ENCODE measurements around the gene FBXL7.

The FBXL7 gene

GRCh38 chr5:15835514-15835913, 335.5 kb downstream of the FBXL7 start:
- no peak overlapping the region for H3K27ac ChIP-seq
- TF ChIP-seq ZFX (IDR thresholded peaks at IDR 0.05) (no peak), CTCF (conservative IDR thresholded peaks at IDR 0.05) (no peak)

GRCh38 chr5:15837551-15838289, 337.7 kb downstream of the FBXL7 start:
- no peak overlapping the region for H3K27ac ChIP-seq
- no peak for TF ChIP-seq CTCF (conservative IDR thresholded peaks at IDR 0.05)
- TF ChIP-seq ZFX (IDR thresholded peaks at IDR 0.05), result no peak

- TF ChIP-seq ZFX (IDR thresholded peaks at IDR 0.05) (no peak), CTCF (conservative IDR thresholded peaks at IDR 0.05) (no peak)
- H3K27ac ChIP-seq, result no peak overlapping the region
Observed at GRCh38 chr5:15844253-15844652, 344.3 kb downstream of the FBXL7 start.

- no peak for TF ChIP-seq ZFX (IDR thresholded peaks at IDR 0.05)
- no peak for TF ChIP-seq CTCF (conservative IDR thresholded peaks at IDR 0.05)
- no peak overlapping the region for H3K27ac ChIP-seq
Observed at GRCh38 chr5:15844871-15845270, 344.9 kb downstream of the FBXL7 start.

- no peak overlapping the region for H3K27ac ChIP-seq
- no peak for TF ChIP-seq CTCF (conservative IDR thresholded peaks at IDR 0.05)
- no peak for TF ChIP-seq ZFX (IDR thresholded peaks at IDR 0.05)
Observed at GRCh38 chr5:15850536-15850935, 350.6 kb downstream of the FBXL7 start.

- no peak for TF ChIP-seq CTCF (conservative IDR thresholded peaks at IDR 0.05)
- TF ChIP-seq ZFX (IDR thresholded peaks at IDR 0.05), result no peak
Observed at GRCh38 chr5:15850939-15851341, 351.0 kb downstream of the FBXL7 start.

GRCh38 chr5:15852217-15852616, 352.2 kb downstream of the FBXL7 start:
- no peak overlapping the region for H3K27ac ChIP-seq
- no peak for TF ChIP-seq CTCF (conservative IDR thresholded peaks at IDR 0.05)
- TF ChIP-seq ZFX (IDR thresholded peaks at IDR 0.05), result no peak

More at GRCh38 chr5:15850939-15851341, 351.0 kb downstream of the FBXL7 start:
- H3K27ac ChIP-seq, result no peak overlapping the region

All from C4-2B (cell line).